Head of caudate nucleus (tissue), 42 donors: ENCODE data around the gene NDUFAF3.
A peak's percentile ranks its signal among the peaks of the same experiment; 100 is the strongest.

ENCODE experiments used
- DNase-seq, 42 donors: peaks; one replicate each; pipeline versions ENCODE4 v3.0.0 to v3.0.0-alpha.2; 2020 to 2021; ENCODE audit warnings: mixed read lengths in 7 of 42
- intact Hi-C: fragments of 100-400 bp; cut with DNase I; formaldehyde crosslinking; loops from one replicate; pipeline ENCODE4 v1.15.0; 2022

NDUFAF3 gene

DNA sequence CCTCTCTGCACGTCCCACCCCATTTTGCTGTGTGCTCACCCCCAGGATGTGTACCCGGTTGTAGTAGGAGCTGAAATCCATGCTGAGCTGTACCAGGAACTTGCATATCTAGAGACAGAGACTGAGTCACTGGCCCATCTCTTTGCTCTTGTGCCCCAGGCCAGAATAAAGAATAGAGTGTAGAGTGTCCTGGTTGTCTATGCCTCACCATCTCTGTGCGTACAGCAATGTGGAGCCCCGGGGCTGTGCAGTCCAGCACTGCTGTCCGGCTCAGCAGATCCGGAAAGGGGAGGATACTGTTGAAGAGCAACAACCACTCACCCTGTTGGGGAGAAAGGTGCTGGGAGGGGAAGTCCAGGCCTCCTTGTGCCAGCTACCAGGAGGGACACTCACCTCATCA, 6.2 kb upstream of the NDUFAF3 start:
- intact Hi-C loops = no loop called here

DNA sequence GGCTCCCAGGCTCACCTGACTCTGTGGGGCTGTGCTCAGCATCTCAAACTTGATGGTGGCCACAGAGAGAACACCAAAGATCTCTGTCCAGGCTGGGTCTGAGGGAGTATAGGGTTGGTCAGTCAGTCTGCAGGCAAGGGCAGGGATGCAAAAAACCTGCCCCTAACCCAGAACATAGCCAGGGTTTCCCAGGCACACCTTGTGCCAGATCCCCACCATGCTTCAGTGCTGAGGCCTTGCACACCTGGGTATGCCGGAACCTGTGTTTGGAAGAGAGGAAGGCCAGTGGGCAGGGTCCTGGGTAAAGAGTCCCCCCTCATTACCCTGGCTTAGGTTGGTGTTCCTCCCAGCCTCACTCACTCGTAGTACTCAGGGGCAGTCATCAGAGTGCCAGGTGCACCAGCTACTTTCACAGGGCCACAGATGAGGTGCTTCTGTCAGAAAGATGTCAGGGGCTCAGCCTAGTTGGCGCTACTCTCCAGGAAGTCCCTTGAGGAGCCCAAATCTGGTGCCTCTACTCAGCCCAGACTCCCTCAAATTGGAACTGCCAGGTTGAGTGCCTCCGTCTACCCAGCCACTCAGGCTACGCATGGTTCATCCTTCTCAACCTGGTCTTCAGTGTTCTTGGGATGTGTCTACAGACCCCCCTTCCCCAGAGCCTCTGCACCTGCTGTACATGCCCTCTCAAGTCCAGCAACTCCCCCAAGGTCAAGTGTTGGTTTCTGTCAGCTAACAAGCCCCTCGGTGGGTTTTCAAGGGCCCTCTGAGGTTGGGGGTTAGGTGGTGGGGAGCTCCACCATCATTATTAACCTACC, 5.3 kb upstream of the NDUFAF3 start:
- intact Hi-C loops = no loop called here
- no peak for DNase-seq

More for the DNA sequence above, 6.2 kb upstream of the NDUFAF3 start:
- DNase-seq = peak in 1 of 42 donors; percentile 9

DNA sequence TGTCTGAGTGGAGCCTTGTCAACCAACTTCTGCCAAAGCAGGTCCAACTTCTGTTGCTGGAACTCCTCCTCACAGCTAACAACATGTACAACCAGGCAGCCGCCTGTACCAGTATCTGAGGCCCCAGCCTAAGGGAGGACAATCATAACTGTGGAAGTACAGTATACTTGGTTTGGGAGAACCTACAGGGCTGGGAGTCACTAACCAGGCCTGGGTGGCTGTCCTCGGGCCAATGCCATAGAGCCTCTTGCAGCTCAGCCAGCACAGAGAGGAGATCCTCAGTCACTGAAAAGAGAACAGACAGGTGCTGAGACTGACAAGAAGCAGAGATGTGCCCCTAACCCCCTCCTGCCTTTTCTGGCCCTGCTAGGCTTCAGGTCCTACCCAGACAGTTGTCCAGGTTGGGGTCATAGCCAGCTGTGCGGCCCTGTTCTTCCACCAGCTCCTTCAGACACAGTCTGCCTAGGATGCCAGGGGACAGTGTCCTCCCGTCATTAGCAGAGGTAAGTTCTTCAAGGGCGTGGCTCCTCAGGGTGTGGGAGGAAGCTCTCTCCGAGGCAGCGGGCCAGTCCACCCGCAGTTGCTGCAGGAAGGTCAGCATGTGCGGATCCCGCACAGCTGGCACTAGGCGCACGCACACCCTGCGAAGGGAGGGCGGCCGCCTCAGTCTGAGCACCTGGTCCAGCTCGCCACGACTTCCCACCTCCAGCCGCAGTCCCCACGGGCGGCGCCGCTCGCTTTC, 4.5 kb upstream of the NDUFAF3 start:
- DNase-seq = peak in 1 of 42 donors; percentile 15
- intact Hi-C loops = no loop called here

DNA sequence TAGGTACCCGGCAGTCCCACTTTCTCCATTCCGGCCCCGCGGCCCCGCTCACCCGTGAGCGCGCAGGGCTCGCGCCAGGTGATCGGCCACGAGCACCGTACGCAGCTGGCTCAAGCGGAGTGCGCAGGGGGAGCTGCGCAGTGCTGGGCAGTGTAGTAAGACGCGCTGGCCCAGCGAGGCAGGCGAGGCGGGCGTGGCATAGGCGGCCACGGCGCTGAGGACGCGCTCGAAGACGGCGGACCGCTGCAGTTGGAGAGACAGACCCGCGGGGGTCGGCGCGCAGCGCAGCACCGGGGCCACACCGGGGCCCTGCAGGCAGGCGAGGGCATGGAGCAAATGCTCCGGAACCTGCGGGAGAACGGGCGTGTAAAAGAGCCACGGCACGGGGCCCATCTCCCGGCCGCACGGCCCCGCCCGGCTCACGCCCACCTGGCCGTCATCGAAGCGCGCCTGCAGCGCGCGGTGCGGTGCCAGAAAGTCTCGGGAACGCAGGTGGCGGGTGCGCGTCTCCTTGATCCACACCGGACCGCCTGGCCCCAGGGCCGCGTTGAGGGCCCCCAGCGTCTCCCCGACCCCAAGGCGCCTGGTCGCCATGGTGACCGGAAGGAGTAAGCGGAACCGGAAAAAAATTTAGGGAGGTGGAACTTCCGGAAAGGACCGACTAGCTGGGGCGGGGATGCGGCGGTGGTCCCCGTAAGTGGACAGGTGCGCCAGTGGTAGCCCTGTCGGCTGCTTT, 3.8 kb upstream of the NDUFAF3 start, which contains the start of gene DALRD3:
DALRD3 (minus strand) TSS at position 610 of the 736 bp plus-strand sequence; CDS start at position 594, 16 bp downstream.
- DNase-seq = peak; percentile 49 to 88 (median 76)
- intact Hi-C loops = no loop called here

DNA sequence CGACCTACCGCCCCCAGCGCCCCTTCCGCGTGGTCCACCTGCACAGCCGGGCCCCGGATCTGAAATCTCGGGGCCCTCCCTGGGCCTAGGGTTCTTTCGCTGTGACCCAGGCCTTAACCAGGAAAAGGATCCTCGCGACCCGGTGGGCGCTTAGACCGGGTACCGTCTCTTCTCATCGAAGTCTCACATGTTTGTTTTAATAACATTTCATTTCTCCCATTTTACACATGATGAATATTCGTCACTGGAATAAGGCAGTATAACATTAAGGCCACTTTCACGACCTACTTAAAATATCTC, 3.3 kb upstream of the NDUFAF3 start:
- intact Hi-C loops = no loop called here

DNA sequence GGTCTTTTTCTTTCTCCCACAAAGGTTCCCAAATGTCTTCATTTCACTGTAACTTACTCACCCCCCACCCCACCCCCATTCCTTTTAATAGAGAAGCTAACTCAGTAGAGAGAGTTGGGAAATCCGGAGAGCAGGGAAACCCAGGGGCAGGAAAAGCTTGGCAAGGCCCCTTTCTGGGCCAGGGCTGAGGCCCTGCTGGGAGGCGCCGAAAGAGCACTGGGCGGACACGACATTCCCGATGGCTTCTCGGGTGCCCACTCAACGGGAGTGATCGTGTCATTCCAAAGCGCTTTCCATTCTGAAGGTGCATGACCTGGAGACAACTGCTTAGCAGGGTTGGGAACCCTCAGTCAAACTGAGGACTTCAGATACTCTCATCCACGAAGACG, 2.0 kb upstream of the NDUFAF3 start:
- DNase-seq = no peak
- intact Hi-C loops = loop anchor here (5.0 to 10.0 kb wide), 3 partner anchors 33 to 395 kb away; partner anchors contain the start of genes QRICH1, RHOA and TCTA

More for the DNA sequence above, 3.3 kb upstream of the NDUFAF3 start:
- DNase-seq = peak in 1 of 42 donors; percentile 20

DNA sequence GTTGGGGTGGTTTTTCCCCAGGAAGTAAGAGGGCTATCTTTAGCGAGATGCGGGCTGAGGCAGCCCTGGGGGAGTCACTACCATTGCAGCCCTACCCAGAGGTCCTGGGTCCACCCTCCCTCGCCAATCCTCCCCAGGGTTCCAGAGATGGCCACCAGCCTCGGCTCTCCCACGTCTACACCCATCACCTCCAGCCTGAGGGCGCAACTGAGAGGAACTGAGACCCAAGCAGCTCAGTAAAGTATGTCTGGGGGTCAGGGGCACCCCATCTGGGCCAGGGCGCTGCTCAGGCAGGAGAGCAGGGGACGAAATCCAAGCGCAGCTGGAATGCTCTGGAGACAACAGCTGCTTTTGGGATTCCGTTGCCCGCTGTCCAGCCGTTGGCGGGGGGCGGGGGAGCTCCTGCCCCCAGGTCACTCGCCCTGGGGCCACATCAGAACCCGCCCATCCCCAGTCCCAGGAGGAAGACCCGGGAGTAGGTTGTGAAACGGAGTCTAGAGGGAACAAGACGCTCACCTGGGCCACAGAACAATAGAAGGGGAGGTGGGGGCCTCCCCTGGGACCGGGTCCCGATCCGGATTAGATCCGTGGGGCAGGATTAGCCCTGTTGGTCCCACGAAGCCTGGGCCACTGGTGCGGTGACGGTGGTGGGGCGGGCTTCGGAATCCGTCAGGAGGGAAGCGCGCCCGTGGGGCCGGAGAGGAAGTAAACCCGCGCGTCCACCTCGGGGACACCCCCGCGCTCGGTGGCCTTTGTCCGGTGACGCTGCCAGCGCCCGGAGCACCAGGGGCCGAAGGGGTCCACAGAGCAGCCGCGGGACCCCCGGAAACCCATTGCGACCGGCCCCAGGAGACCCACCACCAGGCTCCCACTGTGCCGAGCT, 1.4 kb upstream of the NDUFAF3 start:
- intact Hi-C loops = loop anchor here (5.0 to 10.0 kb wide), 3 partner anchors 33 to 394 kb away; partner anchors contain the start of genes QRICH1, RHOA and TCTA
- DNase-seq = peak in 13 of 42 donors; percentile 25 to 62 (median 42)

DNA sequence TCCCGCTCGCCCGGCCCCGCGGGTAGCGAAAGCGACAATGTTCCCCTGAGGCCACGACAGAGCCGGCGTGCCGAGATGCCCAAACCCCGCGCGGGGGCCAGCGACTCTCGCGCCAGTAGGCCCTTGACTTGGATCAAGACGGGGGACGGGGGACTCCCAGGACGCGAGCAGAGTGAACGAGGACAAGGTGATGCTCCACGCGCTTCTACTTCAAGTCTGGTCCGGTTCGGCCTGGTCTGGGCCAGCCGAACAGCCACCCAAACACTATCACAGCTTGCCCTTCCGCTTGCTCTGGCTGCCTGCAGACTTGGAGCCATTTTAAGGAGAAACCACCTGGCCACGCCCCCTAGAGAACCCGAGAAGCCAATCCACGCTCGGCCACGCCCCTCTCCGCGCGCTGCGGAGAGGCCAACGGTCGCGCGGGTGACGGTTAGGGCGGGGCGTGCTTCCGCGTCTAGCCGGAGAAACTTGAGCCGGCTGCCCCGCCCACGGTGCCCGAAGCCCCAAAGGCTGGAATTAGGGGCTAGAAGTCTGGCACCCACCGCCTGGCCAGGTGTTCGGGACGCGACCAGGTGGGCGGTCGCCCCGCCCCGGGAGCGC, 608 bp upstream of the NDUFAF3 start:
- intact Hi-C loops = loop anchor here (5.0 to 10.0 kb wide), 3 partner anchors 34 to 393 kb away; partner anchors contain the start of genes QRICH1, RHOA and TCTA
- peak; percentile 95 to 99 (median 98) for DNase-seq

DNA sequence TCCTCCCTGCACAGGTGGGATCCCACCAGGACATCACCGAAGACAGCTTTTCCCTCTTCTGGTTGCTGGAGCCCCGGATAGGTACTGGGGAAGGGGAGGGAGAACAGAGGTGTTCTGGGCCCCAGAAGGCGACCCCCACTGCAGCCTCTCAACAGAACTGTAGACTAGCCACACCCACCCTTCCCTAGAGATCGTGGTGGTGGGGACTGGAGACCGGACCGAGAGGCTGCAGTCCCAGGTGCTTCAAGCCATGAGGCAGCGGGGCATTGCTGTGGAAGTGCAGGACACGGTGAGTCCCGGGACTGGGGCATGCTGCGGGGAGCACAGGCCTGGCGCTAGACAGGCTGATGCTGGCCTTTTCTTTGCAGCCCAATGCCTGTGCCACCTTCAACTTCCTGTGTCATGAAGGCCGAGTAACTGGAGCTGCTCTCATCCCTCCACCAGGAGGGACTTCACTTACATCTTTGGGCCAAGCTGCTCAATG, 809 bp downstream of the NDUFAF3 start:
- intact Hi-C loops = loop anchor here (5.0 to 10.0 kb wide), 3 partner anchors 35 to 392 kb away; partner anchors contain the start of genes QRICH1, RHOA and TCTA
- DNase-seq = peak in 1 of 42 donors; percentile 31

DNA sequence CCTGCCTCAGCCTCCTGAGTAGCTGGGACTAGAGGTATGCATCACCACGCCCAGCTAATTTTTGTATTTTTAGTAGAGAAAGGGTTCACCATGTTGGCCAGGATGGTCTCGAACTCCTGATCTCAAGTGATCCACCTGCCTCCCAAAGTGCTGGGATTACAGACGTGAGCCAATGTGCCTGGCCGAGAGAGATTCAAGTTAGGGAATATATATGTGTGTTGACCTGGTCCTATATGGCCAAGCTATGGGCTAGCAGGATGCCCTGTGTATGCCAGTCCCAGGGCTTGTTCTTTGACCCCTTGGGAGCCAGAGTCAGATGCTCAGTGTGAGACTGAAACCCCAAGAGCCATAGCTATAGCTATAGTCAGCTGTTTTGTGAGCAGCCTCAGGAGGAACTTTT, 1.9 kb downstream of the NDUFAF3 start:
- intact Hi-C loops = loop anchor here (5.0 to 10.0 kb wide), 3 partner anchors 36 to 391 kb away; partner anchors contain the start of genes QRICH1, RHOA and TCTA
- DNase-seq = no peak

DNA sequence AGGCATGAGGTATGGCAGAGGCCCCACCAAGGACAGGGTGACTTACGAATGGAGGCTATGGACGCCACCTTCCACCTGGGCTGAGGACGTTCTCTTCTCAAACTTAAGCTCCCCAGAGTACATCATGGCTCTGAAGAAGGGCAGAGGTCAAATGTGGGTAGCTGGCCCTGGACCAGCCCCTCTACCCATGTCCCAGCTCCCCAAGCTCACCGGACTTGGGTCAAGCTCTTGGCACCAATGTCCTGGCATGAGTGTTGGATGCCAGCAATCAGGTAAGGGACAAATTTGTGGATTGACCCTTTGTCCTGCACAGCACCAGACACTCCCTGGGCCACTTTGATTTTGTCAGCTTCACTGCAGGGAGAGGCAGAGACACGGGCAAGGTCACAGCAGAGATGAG, 2.5 kb downstream of the NDUFAF3 start:
- intact Hi-C loops = loop anchor here (5.0 to 10.0 kb wide), 3 partner anchors 37 to 390 kb away; partner anchors contain the start of genes QRICH1, RHOA and TCTA

DNA sequence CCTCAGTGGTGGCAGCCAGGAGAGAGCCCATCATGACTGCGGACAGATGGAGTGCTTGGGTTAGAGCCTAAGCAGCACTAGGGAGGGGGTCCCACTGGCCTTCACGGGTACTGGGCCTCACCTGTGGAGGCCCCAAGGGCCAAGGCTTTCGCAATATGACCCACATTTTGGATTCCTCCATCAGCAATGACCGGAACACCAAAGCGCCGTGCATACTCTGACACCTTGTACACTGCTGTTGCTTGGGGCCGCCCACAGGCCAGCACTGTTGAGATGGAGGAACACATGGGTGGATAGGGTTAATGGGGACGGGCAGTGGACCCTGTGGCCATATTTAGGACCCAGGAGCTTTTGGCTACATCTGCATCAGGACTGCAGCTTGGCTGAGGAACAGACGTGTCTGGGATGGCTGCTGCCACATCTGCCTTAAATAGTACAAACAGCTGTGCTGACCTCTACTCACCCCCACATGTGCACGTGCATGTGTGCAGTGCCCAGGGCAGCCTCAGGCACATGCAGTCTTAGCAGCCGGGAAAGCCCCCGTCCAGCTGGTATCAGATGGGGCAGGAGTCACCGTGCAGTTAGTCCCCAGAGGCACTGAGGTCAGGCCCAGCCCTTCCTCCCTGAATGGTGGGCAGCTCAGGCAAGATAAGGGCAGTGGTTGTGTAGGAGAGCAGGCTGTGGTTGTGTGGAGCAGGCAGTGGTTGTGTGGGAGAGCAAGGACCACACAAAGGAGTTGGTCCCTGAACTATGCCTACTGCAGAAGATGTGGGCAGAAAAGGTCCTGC, 3.3 kb downstream of the NDUFAF3 start:
- no peak for DNase-seq
- intact Hi-C loops = loop anchor here (10.0 kb wide), 2 partner anchors 70 to 390 kb away; partner anchors contain the start of genes QRICH1, RHOA and TCTA

More for the DNA sequence above, 2.5 kb downstream of the NDUFAF3 start:
- DNase-seq = no peak

DNA sequence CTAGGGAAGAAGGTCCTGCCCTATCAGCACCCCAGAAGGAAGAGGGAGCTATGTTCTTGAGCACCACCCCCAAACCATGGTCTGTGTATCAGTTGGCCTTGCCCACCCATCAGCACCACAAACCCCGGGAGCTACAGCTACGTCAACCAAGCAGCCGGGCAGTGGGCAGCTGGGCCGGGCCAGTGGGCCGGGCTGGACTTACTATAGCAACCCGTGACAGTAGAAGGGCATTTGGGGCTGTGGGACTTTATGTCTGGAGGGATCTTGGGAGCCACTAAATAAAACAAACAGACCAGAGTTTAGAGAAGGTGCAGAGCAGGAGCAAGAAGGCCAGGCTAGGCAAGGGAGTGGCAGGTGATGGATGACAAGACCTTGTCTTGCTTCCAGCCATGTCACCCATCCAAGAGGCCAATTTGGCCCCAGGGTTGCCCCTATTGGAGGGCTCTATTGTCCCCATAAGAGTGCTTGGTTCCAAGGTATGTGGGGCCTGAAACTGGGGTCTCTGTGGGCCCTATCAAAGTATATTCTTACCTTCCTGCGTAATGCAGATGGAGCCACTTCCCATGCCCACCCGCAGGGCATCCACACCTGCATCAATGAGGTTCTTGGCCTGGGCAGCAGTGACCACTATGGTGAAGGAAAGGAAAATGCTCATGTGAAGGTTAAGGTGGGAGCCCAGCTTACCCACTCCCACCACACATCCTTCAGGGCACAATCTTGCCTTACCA, 4.0 kb downstream of the NDUFAF3 start:
- no peak for DNase-seq

DNA sequence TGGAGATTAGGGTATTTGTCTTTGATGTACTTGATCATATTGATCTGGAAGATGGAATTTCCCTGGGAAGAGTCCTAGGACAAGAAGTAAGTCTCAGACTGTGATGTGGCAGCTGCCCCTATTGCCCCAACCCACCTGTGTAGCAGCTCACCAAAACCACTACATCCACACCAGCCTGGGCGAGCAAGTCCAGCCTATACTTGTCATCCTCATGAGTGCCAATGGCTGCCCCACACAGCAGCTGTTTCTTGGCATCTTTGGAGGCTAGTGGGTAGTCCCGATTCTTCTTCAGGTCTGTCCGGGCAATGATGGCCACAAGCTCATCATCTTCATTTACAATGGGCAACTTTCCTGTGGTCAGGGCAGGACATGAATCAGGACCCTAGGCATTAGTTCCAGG, 4.6 kb downstream of the NDUFAF3 start:
- intact Hi-C loops = loop anchor here (10.0 kb wide), 2 partner anchors 68 to 388 kb away; partner anchors contain the start of genes QRICH1, RHOA and TCTA

More for the DNA sequence above, 4.0 kb downstream of the NDUFAF3 start:
- intact Hi-C loops = loop anchor here (10.0 kb wide), 2 partner anchors 69 to 389 kb away; partner anchors contain the start of genes QRICH1, RHOA and TCTA

DNA sequence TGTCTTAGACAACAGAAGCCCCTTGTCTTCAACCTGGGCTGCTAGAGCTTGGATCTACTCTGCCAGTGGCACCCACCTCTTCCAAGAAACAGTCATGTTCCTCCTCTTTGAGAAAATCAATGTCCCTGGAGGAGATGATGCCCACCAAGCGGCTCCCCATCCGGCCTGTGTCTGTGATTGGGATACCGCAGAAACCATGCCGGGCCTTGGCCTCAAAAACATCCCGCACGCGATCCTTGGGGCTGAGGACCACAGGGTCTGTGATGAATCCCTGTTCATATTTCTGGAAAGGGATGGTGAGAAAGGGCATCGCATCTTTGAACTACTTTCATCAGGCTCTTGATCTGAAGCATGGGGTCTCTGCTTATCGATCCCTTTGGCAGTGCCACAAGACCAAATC, 5.7 kb downstream of the NDUFAF3 start:
- intact Hi-C loops = loop anchor here (10.0 kb wide), 2 partner anchors 67 to 387 kb away; partner anchors contain the start of genes QRICH1, RHOA and TCTA
- no peak for DNase-seq

More for the DNA sequence above, 4.6 kb downstream of the NDUFAF3 start:
- DNase-seq = no peak
